ENCODE measurements around the gene CRYGS. TPM values are rescaled to one million over a fixed set of nuclear protein-coding genes. Genes with fewer than 3 reads are reported as not detected.
"Not testable (repeated sequence)": the region's sequence is repeated elsewhere in the genome, so short reads cannot be mapped to it uniquely, and the experiment has no call there.

Gene CRYGS
- total RNA-seq, 1 donor from 2014 or later: 4.4 TPM

GRCh38 chr3:186569779-186570095 lies 25.6 kb upstream of the CRYGS start:
- Mint-ChIP-seq H3K4me1 (peaks cover 32% of the 10 kb centered on the region), H3K27me3 (ENCODE audit: low read depth) (no peaks in the 10 kb centered on the region), H3K4me3 (peak overlapping the region; percentile 80), H3K36me3 (peaks cover 5% of the 10 kb centered on the region), H3K9me3 (no peaks in the 10 kb centered on the region), H3K27ac (peak overlapping the region; percentile 99)
- TF ChIP-seq CTCF (IDR thresholded peaks at IDR 0.05; ENCODE audit: unreplicated experiment): no peak
- DNase-seq (ENCODE audit: low spot score in 2 of 2, unreplicated experiment in 2 of 2): no peak

DNA sequence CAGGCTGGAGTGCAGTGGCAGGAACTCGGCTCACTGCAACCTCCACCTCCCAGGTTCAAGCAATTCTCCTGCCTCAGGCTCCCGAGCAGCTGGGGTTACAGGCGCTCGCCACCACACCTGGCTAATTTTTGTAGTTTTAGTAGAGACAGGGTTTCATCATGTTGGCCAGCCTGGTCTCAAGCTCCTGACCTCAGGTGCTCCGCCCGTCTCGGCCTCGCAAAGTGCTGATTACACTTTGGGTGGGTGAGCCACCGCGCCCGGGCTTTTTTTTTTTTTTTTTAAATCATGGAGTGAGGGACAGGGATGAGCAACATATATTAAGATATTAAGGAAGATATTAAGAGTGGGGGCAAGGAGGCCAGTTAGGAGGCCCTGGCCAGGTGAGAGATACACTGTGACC lies 25.2 kb upstream of the CRYGS start:
- not testable (repeated sequence) for H3K36me3 Mint-ChIP-seq; H3K27ac Mint-ChIP-seq; H3K27me3 Mint-ChIP-seq (ENCODE audit: low read depth); H3K9me3 Mint-ChIP-seq; DNase-seq (ENCODE audit: low spot score in 2 of 2, unreplicated experiment in 2 of 2)
- peak overlapping the region; percentile 80 for H3K4me3 Mint-ChIP-seq
- H3K4me1 Mint-ChIP-seq: peaks cover 32% of the 10 kb centered on the region

- no peaks in the 10 kb centered on the region for H3K9me3 Mint-ChIP-seq
- peak; percentile 91 to 98 for DNase-seq (ENCODE audit: low spot score in 2 of 2, unreplicated experiment in 2 of 2)
- no peaks in the 10 kb centered on the region for H3K36me3 Mint-ChIP-seq
- H3K4me1 Mint-ChIP-seq: peaks cover 32% of the 10 kb centered on the region
- H3K4me3 Mint-ChIP-seq: peak within 1 kb of the TSS; percentile 95
- H3K27me3 Mint-ChIP-seq (ENCODE audit: low read depth): no peaks in the 10 kb centered on the region
- TF ChIP-seq CTCF (IDR thresholded peaks at IDR 0.05; ENCODE audit: unreplicated experiment): no peak
- H3K27ac Mint-ChIP-seq: peak within 1 kb of the TSS; percentile 97
Measured at GRCh38 chr3:186567072-186567921, 23.1 kb upstream of the CRYGS start, which contains the start of gene TBCCD1. Gene TBCCD1, minus strand, starts transcription at chr3:186567339. Its CDS starts 3,010 bp downstream, at chr3:186564329.

- no peak for TF ChIP-seq CTCF (IDR thresholded peaks at IDR 0.05; ENCODE audit: unreplicated experiment)
- no peaks in the 10 kb centered on the region for H3K27me3 Mint-ChIP-seq (ENCODE audit: low read depth)
- H3K4me1 Mint-ChIP-seq: peaks cover 31% of the 10 kb centered on the region
Measured at GRCh38 chr3:186566772-186567071, 22.5 kb upstream of the CRYGS start.

DNA sequence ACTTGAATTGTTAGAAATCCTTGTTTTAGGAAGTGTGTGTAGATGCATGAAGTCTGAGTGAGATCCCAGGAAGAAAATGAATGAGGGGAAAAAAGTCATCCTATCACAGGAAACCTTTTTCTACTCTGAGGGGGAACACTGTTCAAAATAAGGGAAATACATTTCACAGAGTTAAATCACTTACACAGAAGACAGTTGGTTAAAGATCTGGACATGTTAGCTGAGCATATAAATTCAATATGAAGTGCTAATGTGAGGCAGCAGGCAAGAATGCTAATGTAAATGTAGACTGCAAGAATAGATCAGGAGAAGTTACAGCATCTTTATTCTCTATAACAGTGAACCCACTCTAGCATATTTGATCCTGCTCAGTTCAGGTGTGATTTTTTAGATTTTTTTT lies 20.4 kb upstream of the CRYGS start:
- Mint-ChIP-seq H3K4me1 (peaks cover 14% of the 10 kb centered on the region), H3K9me3 (no peaks in the 10 kb centered on the region), H3K27me3 (ENCODE audit: low read depth) (no peaks in the 10 kb centered on the region), H3K4me3 (no peak overlapping the region), H3K27ac (no peak overlapping the region), H3K36me3 (no peaks in the 10 kb centered on the region)
- no peak for TF ChIP-seq CTCF (IDR thresholded peaks at IDR 0.05; ENCODE audit: unreplicated experiment)
- DNase-seq (ENCODE audit: low spot score in 2 of 2, unreplicated experiment in 2 of 2): no peak

More at GRCh38 chr3:186566772-186567071, 22.5 kb upstream of the CRYGS start:
- Mint-ChIP-seq H3K36me3 (no peaks in the 10 kb centered on the region), H3K4me3 (peak overlapping the region; percentile 95), H3K27ac (peak overlapping the region; percentile 95), H3K9me3 (no peaks in the 10 kb centered on the region)
- no peak for DNase-seq (ENCODE audit: low spot score in 2 of 2, unreplicated experiment in 2 of 2)

GRCh38 chr3:186552408-186553031 lies 8.3 kb upstream of the CRYGS start:
- H3K36me3 Mint-ChIP-seq: peaks cover 26% of the 10 kb centered on the region
- H3K27ac Mint-ChIP-seq: no peak overlapping the region
- no peak for DNase-seq (ENCODE audit: low spot score in 2 of 2, unreplicated experiment in 2 of 2)
- no peaks in the 10 kb centered on the region for H3K27me3 Mint-ChIP-seq (ENCODE audit: low read depth)
- H3K9me3 Mint-ChIP-seq: no peaks in the 10 kb centered on the region
- no peaks in the 10 kb centered on the region for H3K4me1 Mint-ChIP-seq
- H3K4me3 Mint-ChIP-seq: no peak overlapping the region
- no peak for TF ChIP-seq CTCF (IDR thresholded peaks at IDR 0.05; ENCODE audit: unreplicated experiment)
